ENCODE data around the gene RAB12. TPM values are rescaled to one million over a fixed set of nuclear protein-coding genes. Genes with fewer than 3 reads are reported as not detected.

RAB12 gene
- total RNA-seq, 1 experiment from 2014 or later, result 51.3 TPM

DNA sequence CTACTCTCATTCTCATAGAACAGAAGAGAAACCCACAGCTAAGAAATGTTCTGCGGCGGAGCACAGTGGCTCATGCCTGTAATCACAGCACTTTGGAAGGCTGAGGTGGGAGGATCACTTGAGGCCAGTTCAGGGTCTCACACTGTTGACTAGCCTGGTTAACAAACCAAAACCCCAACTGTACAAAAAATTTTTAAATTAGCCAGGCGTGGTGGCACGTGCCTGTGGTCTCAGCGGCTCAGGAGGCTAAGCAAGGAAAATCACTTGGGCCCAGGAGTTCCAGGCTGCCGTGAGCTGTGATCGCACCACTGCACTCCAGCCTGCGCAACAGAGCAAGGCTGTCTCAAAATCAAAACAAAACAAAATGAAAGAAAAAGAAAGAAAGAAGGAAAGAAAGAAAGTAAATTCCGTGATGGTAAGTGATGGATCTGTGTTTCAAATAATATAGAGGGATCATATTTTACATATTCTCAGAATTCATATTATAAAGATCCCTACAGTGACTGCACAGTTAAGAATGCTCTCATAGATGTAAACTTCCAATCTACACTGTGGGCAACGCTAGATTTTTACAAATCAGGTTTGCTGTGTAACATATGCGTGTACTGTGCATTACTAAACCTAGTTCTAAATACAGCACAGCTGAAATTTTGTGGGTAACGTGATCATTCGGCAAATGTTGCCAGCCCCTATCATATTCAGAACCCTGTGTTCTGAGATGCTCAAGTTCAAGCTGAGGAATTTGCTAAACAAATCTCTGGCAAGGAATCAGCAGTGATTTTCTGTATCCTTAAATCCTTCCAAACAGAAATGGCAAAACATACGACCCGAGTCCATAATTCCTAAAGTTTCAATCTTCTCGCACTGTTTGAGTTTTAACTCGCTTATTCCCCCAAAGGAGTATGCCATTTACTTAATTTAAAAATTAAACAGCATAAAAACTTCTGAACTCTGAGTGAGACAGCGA is 1.2 kb upstream of the RAB12 start:
- TF ChIP-seq, protein P1, sequence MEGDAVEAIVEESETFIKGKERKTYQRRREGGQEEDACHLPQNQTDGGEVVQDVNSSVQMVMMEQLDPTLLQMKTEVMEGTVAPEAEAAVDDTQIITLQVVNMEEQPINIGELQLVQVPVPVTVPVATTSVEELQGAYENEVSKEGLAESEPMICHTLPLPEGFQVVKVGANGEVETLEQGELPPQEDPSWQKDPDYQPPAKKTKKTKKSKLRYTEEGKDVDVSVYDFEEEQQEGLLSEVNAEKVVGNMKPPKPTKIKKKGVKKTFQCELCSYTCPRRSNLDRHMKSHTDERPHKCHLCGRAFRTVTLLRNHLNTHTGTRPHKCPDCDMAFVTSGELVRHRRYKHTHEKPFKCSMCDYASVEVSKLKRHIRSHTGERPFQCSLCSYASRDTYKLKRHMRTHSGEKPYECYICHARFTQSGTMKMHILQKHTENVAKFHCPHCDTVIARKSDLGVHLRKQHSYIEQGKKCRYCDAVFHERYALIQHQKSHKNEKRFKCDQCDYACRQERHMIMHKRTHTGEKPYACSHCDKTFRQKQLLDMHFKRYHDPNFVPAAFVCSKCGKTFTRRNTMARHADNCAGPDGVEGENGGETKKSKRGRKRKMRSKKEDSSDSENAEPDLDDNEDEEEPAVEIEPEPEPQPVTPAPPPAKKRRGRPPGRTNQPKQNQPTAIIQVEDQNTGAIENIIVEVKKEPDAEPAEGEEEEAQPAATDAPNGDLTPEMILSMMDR (conservative IDR thresholded peaks at IDR 0.05), result no peak
- H2AFZ ChIP-seq (ENCODE audit: low read length), result no peak overlapping the region
- H3K4me2 ChIP-seq (ENCODE audit: insufficient read depth, insufficient read length, low read length), result peak overlapping the region; percentile 56

More for the DNA sequence above, 1.2 kb upstream of the RAB12 start:
- Histone ChIP-seq H3K23me2 (ENCODE audit: insufficient read length, low read depth, low read length, poor library complexity, severe bottlenecking) (peaks cover 13% of the 10 kb centered on the region), H3K18ac (ENCODE audit: insufficient read length, low read depth, low read length) (no peak overlapping the region), H3K27ac (ENCODE audit: insufficient read length, low read depth, low read length) (no peak overlapping the region), H3K79me2 (ENCODE audit: insufficient read depth, low read length) (peaks cover 29% of the 10 kb centered on the region), H4K91ac (ENCODE audit: insufficient read length, low read depth, low read length) (no peak overlapping the region), H2BK5ac (ENCODE audit: insufficient read length, low read length) (no peak overlapping the region), H3K23ac (ENCODE audit: insufficient read length, low read depth, low read length) (no peak overlapping the region), H4K20me1 (ENCODE audit: control insufficient read depth, insufficient read depth, insufficient read length) (peaks cover 5% of the 10 kb centered on the region), H3K79me1 (ENCODE audit: insufficient read depth, low read depth, low read length, poor library complexity, severe bottlenecking) (no peaks in the 10 kb centered on the region), H3K9me3 (ENCODE audit: control insufficient read depth, low read depth, low read length) (no peaks in the 10 kb centered on the region), H2BK12ac (ENCODE audit: insufficient read length, low read depth, low read length) (no peak overlapping the region), H3K14ac (ENCODE audit: insufficient read depth, low read length) (no peak overlapping the region), H3K56ac (ENCODE audit: insufficient read length, low read depth, low read length) (no peak overlapping the region), H2AK5ac (ENCODE audit: insufficient read length, low read length) (no peak overlapping the region), H3K4me1 (ENCODE audit: insufficient read depth, low read length) (peaks cover 3% of the 10 kb centered on the region; the same call in 1 of the 2 replicates), H3T11ph (ENCODE audit: low read length) (no peak overlapping the region), H4K5ac (ENCODE audit: insufficient read length, low read depth, low read length) (no peak overlapping the region), H3K4ac (ENCODE audit: low read depth, low read length) (no peak overlapping the region), H2BK20ac (ENCODE audit: low read depth, low read length, poor library complexity, severe bottlenecking) (no peak overlapping the region), H3K27me3 (ENCODE audit: insufficient read depth, low read length) (no peaks in the 10 kb centered on the region), H2BK15ac (ENCODE audit: low read depth, low read length) (no peak overlapping the region), H3K9ac (ENCODE audit: extremely low read depth, insufficient read length, low read length) (peak overlapping the region; percentile 6), H4K8ac (replicated peaks; ENCODE audit: insufficient read length, low read depth, low read length) (no peak overlapping the region), H2BK120ac (ENCODE audit: low read depth, low read length, poor library complexity, severe bottlenecking) (no peak overlapping the region)
- WGBS (ENCODE audit: extremely low coverage, insufficient read length, low lambda C conversion rate), result no CpG with 5 or more reads among the region's 18 CpGs
- Mint-ChIP-seq H3K9me3 (no peaks in the 10 kb centered on the region; a peak in 1 of 5 replicates), H3K27ac (0 out of 7 replicates have a peak overlapping the region, but pooled peaks of 1 of the 3 experiments have one; percentile 89), H3K27me3 (ENCODE audit: low read depth) (peaks cover 16% of the 10 kb centered on the region), H3K4me3 (peak overlapping the region; percentile 83 to 88), H3K4me1 (peaks cover 42 to 45% of the 10 kb centered on the region in 2 experiments), H3K36me3 (ENCODE audit: insufficient read depth in 1 of 3, low read depth in 3 of 3) (peaks cover 7 to 18% (median 9%) of the 10 kb centered on the region in 3 experiments; a peak in 6 of 7 replicates)
- DNase-seq, result no peak
